HepG2 (cell line): ENCODE data around the gene HEXIM1. TPM values are rescaled to one million over a fixed set of nuclear protein-coding genes. Genes with fewer than 3 reads are reported as not detected.

ENCODE experiments used
- ATRX ChIP-seq: sonication (generic); formaldehyde crosslinking; IDR thresholded peaks from 2 replicates; pipeline ENCODE4 v1.4.0; 2020; ENCODE audit warnings: missing genetic modification reagents, borderline replicate concordance
- CHD2 ChIP-seq: IDR thresholded peaks from 2 replicates; pipeline ENCODE4 v1.6.1; 2011; ENCODE audit warnings: low read depth, low read length, improper control_type of control experiment
- CREM ChIP-seq, 2 experiments: sonication (generic) in 1 of 2; formaldehyde crosslinking in 1 of 2; IDR thresholded peaks; 2 replicates each; pipeline versions ENCODE4 v1.4.0 to v1.6.1; 2016 to 2020; ENCODE audit warnings: antibody characterized with exemption in 1 of 2, mild to moderate bottlenecking in 1 of 2, missing genetic modification reagents in 1 of 2
- GABPA ChIP-seq, 2 experiments: IDR thresholded peaks; 2 replicates each; pipeline ENCODE4 v1.6.1; 2011 to 2016; ENCODE audit warnings: low read depth in 2 of 2, low read length in 1 of 2, missing biosample characterization in 1 of 2, missing genetic modification characterization in 1 of 2
- GTF3A ChIP-seq: sonication (generic); formaldehyde crosslinking; conservative IDR thresholded peaks from 2 replicates; pipeline ENCODE4 v1.4.0; 2020; ENCODE audit warnings: mild to moderate bottlenecking, missing genetic modification reagents
- HES4 ChIP-seq: sonication (generic); formaldehyde crosslinking; IDR thresholded peaks from 2 replicates; pipeline ENCODE4 v1.9.0; 2021; ENCODE audit warnings: mild to moderate bottlenecking, missing genetic modification reagents, borderline replicate concordance
- HOXA5 ChIP-seq: sonication (generic); formaldehyde crosslinking; IDR thresholded peaks from 2 replicates; pipeline ENCODE4 v1.4.0; 2020; ENCODE audit warnings: missing genetic modification reagents
- IRX3 ChIP-seq: sonication (generic); formaldehyde crosslinking; IDR thresholded peaks from 2 replicates; pipeline ENCODE4 v1.8.1; 2023; ENCODE audit warnings: mild to moderate bottlenecking, low read depth, missing genetic modification reagents, borderline replicate concordance
- MAF1 ChIP-seq: sonication (generic); formaldehyde crosslinking; IDR thresholded peaks from 2 replicates; pipeline ENCODE4 v1.5.0; 2020; ENCODE audit warnings: missing genetic modification reagents, borderline replicate concordance
- MXI1 ChIP-seq: IDR thresholded peaks from 3 replicates; pipeline ENCODE4 v1.6.1; 2012; ENCODE audit warnings: low read depth, low read length, inconsistent platforms, borderline replicate concordance
- RBM39 ChIP-seq: fragments of 200-400 bp; formaldehyde crosslinking; IDR thresholded peaks from one replicate; pipeline ENCODE4 v1.6.1; 2018; ENCODE audit warnings: antibody characterized with exemption, mild to moderate bottlenecking, low read depth, low read length; ENCODE audit not compliant: poor library complexity, severe bottlenecking
- SIN3A ChIP-seq: IDR thresholded peaks from 2 replicates; pipeline ENCODE4 v1.6.1; 2011; ENCODE audit warnings: low read depth, mild to moderate bottlenecking, control low read depth, low read length, borderline replicate concordance
- U2AF1 ChIP-seq: fragments of 200-400 bp; formaldehyde crosslinking; optimal IDR thresholded peaks from 2 replicates; pipeline ENCODE3; 2017; ENCODE audit warnings: mild to moderate bottlenecking, low read depth, low read length
- ZBTB37 ChIP-seq: sonication (generic); formaldehyde crosslinking; IDR thresholded peaks from 2 replicates; pipeline ENCODE4 v1.4.0; 2020; ENCODE audit warnings: mild to moderate bottlenecking, missing genetic modification reagents
- ZNF263 ChIP-seq: sonication (generic); formaldehyde crosslinking; IDR thresholded peaks from 2 replicates; pipeline ENCODE4 v1.4.0; 2020; ENCODE audit warnings: missing genetic modification reagents
- ZNF296 ChIP-seq: sonication (generic); formaldehyde crosslinking; conservative IDR thresholded peaks from 2 replicates; pipeline ENCODE4 v1.5.0; 2020; ENCODE audit warnings: mild to moderate bottlenecking, missing genetic modification reagents
- ZNF451 ChIP-seq: sonication (generic); formaldehyde crosslinking; IDR thresholded peaks from 2 replicates; pipeline ENCODE4 v1.5.0; 2020; ENCODE audit warnings: mild to moderate bottlenecking, missing genetic modification reagents
- ZSCAN20 ChIP-seq: sonication (generic); formaldehyde crosslinking; IDR thresholded peaks from 2 replicates; pipeline ENCODE4 v1.4.0; 2020; ENCODE audit warnings: missing genetic modification reagents, mild to moderate bottlenecking, borderline replicate concordance
- ZXDC ChIP-seq: sonication (generic); formaldehyde crosslinking; IDR thresholded peaks from 2 replicates; pipeline ENCODE4 v1.5.0; 2020; ENCODE audit warnings: mild to moderate bottlenecking, missing genetic modification reagents
- polyA plus RNA-seq, 8 experiments: library from polyadenylated mRNA; depleted of rRNA in 3 of 8; stranded (reverse) in 7 of 8; unstranded in 1 of 8; fragments of >200 nt; fragmentation: Illumina TruSeq in 4 of 8; extraction: Trizol in 4 of 8; gene quantifications; 2 replicates each; pipeline versions ENCODE4 v1.2.1 to v1.2.3, GENCODE V29; 2011 to 2016; ENCODE audit warnings: low read depth in 4 of 8, missing spikeins in 1 of 8, mixed read lengths in 1 of 8; ENCODE audit not compliant: insufficient read depth in 1 of 8
- total RNA-seq, 5 experiments: library from RNA; depleted of rRNA; stranded (reverse); fragments of >200 nt; fragmentation: Illumina TruSeq; extraction: Trizol; gene quantifications; 2 replicates each; pipeline ENCODE4 v1.2.3, GENCODE V29; 2016; ENCODE audit warnings: low read depth in 1 of 5
- TF ChIP-seq, protein P1 (sequence below): sonication (generic); formaldehyde crosslinking; IDR thresholded peaks from 2 replicates; pipeline ENCODE4 v1.4.0; 2020; ENCODE audit warnings: missing genetic modification reagents, mild to moderate bottlenecking, borderline replicate concordance

Gene HEXIM1
- total and polyA plus RNA-seq, 2 of the 13 experiments (the other 11 are each of a cell fraction or from before 2014, with no cell fraction given): 10.5 to 16.6 TPM

DNA sequence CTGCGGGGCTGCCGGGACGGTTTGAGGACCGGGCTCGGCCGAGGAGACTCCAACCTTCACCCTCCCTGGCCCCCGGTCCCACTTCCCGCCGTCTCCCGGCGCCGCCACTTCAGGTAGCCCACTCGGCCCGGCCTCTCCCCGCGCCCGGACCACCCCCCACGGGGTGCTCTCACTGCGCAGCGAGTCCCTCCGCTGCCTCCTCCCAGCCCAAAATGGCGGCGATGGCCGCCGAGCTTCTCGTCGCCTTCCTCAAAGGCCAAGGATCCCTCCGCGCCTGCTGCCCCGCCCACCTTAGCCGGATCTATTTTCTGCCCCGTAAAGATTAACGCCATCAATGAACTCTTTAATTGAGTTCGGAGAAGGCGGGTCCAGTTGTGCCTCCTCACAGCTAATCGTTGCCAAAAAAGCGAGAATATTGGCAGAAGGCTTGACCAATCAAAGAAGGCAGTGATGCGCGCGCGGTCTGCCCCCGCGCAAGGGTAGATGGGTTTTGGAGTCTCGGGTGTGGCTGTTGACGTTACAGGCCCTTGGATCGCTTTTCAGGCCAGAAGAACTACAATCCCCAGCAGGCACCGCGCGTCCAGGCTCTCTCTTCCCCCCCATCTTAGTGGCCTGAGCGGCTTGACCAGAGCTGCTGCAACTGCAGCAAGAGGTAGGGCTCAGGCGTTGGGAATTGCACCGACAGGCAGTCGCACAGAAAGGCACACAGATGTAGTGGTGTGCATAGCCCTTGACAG, 13.2 kb downstream of the HEXIM1 start, which contains the start of gene HEXIM2 (continued):
- peak; percentile 94 for TF ChIP-seq GTF3A (CRISPR knock-in tag)
- TF ChIP-seq CREM (IDR thresholded peaks at IDR 0.05): peak; percentile 99
- 0 out of 2 replicates have a peak, but pooled peaks have one; percentile 4 for TF ChIP-seq CREM (CRISPR knock-in tag; IDR thresholded peaks at IDR 0.05)
- TF ChIP-seq U2AF1: peak; percentile 91
- TF ChIP-seq ZNF296 (CRISPR knock-in tag): no peak
- peak; percentile 91 for TF ChIP-seq CHD2
- peak; percentile 73; the same call in 1 of the 2 replicates for TF ChIP-seq ZXDC
- TF ChIP-seq, protein P1, sequence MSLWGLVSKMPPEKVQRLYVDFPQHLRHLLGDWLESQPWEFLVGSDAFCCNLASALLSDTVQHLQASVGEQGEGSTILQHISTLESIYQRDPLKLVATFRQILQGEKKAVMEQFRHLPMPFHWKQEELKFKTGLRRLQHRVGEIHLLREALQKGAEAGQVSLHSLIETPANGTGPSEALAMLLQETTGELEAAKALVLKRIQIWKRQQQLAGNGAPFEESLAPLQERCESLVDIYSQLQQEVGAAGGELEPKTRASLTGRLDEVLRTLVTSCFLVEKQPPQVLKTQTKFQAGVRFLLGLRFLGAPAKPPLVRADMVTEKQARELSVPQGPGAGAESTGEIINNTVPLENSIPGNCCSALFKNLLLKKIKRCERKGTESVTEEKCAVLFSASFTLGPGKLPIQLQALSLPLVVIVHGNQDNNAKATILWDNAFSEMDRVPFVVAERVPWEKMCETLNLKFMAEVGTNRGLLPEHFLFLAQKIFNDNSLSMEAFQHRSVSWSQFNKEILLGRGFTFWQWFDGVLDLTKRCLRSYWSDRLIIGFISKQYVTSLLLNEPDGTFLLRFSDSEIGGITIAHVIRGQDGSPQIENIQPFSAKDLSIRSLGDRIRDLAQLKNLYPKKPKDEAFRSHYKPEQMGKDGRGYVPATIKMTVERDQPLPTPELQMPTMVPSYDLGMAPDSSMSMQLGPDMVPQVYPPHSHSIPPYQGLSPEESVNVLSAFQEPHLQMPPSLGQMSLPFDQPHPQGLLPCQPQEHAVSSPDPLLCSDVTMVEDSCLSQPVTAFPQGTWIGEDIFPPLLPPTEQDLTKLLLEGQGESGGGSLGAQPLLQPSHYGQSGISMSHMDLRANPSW (CRISPR knock-in tag): peak; percentile 93
- 0 out of 2 replicates have a peak, but pooled peaks have one; percentile 34 for TF ChIP-seq ZNF263
- TF ChIP-seq ATRX (CRISPR knock-in tag): no peak
- peak; percentile 65; the same call in 2 of the 3 replicates for TF ChIP-seq MXI1
- TF ChIP-seq ZBTB37 (CRISPR knock-in tag): 0 out of 2 replicates have a peak, but pooled peaks have one; percentile 81
- TF ChIP-seq RBM39: peak; percentile 99
- 0 out of 2 replicates have a peak, but pooled peaks have one; percentile 34 for TF ChIP-seq SIN3A
- no peak; the same call in 1 of the 2 replicates for TF ChIP-seq MAF1 (CRISPR knock-in tag)
- TF ChIP-seq ZNF451 (CRISPR knock-in tag): 0 out of 2 replicates have a peak, but pooled peaks have one; percentile 4
- 0 out of 2 replicates have a peak, but pooled peaks have one; percentile 47 for TF ChIP-seq ZSCAN20 (CRISPR knock-in tag)
- no peak; the same call in 1 of the 2 replicates for TF ChIP-seq GABPA (IDR thresholded peaks at IDR 0.05; ENCODE audit: low read depth, low read length)
- peak; percentile 86 for TF ChIP-seq GABPA (CRISPR knock-in tag; IDR thresholded peaks at IDR 0.05; ENCODE audit: low read depth)
- no peak for TF ChIP-seq IRX3 (CRISPR knock-in tag)
- peak; percentile 93 for TF ChIP-seq HES4
- peak; percentile 79; the same call in 1 of the 2 replicates for TF ChIP-seq HOXA5 (CRISPR knock-in tag)
